HG03196 (cell line): Measurements from ENCODE around the gene FTCD.
"Not testable (repeated sequence)": the region's sequence is repeated elsewhere in the genome, so short reads cannot be mapped to it uniquely, and the experiment has no call there.

Experiments used
- ATAC-seq: cut with Tn5 transposase; IDR thresholded peaks from one replicate; pipeline ENCODE4 v1.9.1; 2021; ENCODE audit not compliant: unreplicated experiment

The FTCD gene

DNA sequence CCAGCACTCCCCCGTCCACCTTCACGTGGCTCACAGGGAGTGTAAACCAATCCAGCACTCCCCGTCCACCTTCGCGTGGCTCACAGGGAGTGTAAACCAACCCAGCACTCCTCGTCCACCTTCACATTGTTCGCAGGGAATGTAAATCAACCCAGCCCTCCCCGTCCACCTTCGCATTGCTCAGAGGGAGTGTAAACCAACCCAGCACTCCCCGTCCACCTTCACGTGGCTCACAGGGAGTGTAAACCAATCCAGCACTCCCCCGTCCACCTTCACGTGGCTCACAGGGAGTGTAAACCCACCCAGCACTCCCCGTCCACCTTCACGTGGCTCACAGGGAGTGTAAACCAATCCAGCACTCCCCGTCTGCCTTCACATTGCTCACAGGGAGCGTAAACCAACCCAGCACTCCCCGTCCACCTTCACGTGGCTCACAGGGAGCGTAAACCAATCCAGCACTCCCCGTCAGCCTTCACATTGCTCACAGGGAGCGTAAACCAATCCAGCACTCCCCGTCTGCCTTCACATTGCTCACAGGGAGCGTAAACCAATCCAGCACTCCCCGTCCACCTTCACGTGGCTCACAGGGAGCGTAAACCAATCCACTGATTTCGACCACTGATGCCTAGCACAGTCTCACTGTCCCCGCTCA, 14.9 kb downstream of the FTCD start:
- not testable (repeated sequence) for ATAC-seq

- ATAC-seq = no peak
Measured at GRCh38 chr21:46139686-46140085, 15.7 kb downstream of the FTCD start.

DNA sequence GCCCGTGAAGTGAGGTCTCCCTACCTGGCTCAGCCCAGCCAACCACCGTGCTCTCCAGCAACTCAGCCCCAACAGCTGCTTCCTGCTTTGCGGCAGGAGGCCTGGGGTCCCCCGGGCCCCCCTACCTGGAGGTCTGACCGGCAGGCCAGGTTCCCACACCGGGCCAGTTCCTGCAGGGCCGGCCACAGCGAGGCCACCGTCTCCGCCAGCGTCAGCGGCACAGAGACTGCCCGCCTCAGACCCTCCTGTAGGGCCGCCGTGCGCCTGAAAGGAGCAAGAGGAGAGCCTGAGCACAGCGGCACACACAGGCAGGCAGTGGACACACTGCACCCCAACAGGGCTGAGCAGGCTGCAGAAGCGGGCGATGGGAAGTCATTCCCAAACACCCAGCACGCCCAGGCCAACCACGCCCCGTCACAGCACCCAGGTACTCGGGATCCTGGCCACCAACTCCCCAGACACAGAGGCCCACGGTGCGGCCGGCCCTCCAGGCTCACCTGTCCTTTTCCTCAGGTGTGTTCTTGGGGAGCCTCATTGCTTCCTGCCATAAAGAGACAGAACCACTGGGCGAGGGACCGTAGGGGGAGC, 16.9 kb downstream of the FTCD start:
- ATAC-seq = no peak

GRCh38 chr21:46137908-46138307, 17.5 kb downstream of the FTCD start:
- no peak for ATAC-seq

GRCh38 chr21:46136739-46137349, 18.5 kb downstream of the FTCD start:
- ATAC-seq = no peak

GRCh38 chr21:46135782-46136395, 19.5 kb downstream of the FTCD start:
- ATAC-seq = no peak

GRCh38 chr21:46131838-46132651, 23.3 kb downstream of the FTCD start:
- no peak for ATAC-seq

DNA sequence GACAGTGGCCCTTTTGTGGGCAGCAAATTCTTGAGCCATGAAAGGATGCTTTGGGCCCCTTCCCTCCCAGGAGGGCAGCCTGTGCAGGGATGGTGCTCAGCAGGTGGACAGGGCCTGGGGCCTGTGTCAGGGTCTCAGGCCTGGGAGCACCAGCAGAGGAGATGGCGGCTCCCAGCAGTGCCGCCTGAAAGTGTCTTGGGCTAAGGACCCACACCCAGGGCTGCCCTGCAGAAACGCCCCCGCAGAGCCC, 23.9 kb downstream of the FTCD start:
- no peak for ATAC-seq

GRCh38 chr21:46130831-46131587, 24.4 kb downstream of the FTCD start:
- ATAC-seq = no peak

DNA sequence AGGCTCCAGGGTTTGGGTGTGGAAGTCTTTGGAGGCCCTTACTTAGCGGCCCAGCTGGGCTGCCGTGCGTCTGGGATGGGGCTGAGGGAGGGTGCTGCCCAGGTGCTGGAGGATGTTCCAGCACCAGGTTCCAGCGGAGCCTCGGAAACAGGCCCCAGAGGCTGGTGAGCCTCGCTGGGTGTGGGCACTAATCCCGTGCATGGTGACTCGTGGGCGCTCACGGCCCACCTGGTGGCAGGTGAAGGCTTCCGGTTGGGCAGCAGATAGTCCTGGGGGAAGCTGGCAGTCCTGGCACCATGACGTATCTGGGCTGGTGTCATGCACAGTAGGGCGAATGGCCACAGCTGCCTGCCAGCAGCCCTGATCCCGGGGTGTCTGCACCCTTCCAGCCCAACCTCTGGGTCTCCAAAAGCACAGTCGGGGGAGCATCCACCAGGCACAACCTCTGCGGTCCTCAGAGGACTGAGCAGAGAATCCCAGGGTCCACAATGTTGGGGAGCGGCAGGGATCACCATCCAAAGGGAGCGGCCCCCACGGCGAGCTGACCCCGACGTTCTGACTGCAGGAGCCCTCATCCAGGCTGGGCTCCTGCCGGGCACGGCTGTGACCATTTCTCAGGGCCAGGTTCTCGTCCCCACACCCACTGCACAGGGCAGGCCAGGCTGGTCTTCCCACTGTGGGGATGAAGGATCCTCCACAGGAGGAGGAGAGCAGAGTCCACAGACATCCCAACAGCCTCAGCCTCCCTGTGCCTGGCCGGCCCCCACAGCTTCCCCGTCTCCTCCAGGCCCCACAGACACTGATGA, 25.3 kb downstream of the FTCD start:
- no peak for ATAC-seq

- ATAC-seq = no peak
Measured at GRCh38 chr21:46128933-46129571, 26.3 kb downstream of the FTCD start.

DNA sequence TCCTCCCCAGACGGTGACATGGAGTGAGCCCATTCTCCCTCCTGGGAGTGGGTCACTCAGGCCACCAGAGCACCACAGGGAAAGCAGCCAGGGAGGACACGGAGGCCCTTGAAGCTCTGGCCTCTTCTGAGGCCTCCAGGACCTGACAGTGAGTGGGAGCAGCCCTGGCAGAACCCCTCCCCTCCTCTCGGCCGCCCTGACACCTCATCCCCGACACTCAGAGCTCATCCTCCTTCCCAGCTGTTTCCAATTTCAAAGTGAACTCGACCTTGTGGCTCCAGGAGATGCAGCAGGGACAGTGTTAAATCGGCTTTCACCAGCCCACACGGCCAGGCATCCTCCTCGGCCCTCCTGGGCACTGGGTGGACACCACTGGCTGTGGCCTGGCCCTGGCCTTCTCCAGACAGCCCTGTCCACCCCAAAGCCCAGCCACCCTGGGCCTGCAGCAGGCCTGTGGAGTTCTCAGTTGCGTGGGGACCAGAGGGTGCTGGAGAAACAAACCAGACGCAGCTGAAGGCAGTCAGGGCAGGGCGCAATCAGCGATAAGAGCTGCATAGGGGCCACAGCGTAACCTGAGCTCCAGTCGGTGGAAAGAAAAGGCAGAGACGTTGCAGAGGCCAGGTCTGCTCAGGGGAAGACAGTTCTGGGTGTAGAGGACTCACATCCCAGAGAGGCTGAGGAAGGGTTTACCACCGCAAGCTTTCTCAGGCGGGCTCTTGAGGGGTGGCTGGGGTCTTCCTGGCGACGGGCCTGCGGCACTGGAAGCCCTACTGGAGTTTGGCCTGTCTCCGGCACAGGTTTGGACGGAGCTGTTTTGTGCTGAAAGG, 27.1 kb downstream of the FTCD start:
- no peak for ATAC-seq

DNA sequence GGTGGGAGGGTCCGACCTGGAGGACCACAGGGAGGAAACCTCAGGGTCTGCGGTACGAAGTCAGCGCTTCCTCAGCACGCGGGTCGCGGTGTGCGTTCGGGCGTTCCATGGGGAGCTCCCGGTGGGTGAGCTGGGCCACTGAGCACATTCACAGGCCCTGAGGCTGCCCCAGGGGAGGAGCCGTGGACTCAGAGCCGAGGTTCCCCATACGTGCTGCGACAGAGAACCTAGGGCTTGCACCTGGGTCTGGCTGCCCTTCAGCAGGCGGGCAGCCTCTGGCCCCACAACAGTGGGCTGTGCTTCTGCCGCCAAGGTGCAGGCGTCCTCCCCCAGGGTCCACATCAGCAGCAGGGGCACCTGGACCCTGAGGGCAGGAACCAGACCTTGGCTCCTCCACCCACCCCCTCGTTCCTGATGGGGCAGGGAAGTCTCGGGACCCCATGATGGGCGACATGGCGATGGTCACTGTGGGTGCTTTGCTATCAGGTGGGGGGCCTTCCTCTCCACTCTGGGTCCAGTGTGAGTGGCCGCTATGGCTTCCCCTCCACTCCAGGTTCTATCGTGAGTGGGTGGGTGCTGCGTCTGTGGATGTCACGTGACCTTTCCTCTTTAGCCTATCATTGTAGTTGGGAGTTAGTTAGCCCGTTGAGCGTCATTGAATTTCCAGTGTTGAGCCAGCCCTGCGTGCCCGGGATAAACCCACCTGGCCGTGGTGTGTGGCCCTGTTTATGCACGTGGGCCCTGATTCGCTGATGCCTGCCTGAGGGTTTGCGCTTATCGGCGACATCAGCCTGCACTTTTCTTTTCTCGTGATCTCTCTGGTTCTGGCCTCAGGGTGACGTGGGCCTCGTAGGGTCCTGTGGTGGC, 27.9 kb downstream of the FTCD start:
- no peak for ATAC-seq

DNA sequence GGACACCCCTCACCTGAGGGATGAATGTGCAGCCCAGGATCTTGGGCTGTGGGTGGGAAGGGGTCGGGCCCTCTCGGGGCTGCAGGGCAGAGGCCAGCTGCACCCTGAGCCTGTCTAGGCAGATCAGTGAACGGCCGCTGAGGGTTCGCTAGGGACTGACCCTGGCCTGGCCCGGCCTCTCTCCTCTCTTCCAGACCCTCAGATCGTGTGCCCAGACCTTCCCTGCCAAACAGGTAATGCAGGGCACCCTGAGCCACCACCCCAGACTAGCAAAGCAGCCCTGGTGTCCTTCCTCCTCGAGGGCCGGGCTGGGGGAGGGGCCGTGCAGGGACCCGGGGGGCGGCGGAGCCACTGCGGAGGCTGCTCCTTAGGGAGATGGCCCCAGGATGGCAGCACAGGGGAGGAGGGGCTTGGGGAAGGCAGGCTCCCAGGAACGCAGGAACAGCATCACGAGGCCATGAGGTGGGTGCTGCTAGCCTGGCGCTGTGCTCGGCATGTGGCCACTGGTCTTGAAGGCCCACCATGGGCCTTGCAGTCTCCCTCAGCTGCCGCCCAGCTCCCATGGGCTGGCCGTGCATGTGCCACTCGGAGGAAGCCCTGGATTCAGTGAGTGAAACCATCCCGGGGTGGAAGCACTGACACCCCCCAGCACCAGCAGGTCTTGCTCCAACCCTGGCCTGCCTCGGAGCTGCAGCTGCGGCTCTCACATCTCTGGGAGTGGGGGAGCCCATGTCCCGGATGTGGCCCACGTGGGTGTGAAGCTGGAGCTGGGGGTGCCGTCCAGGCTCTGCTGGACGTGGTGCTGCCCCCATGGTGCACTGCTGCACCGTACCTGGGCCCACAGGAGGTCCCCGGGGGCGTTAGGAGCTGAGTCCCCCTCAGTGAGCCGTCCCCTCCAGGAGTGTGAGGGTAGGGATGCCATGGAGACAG, 28.8 kb downstream of the FTCD start:
- no peak for ATAC-seq

GRCh38 chr21:46125846-46126301, 29.5 kb downstream of the FTCD start:
- no peak for ATAC-seq
